Stimulated activated CD4-positive, alpha-beta T cell treated with anti-CD3 and anti-CD28 coated beads, Interleukin-1b, Interleukin-23, amount 100 ng/mL, for 1 hour (primary cell): ENCODE measurements around the gene C3orf18.

Experiments
- DNase-seq, 2 donors: peaks; one replicate each; pipeline ENCODE4 v3.0.0-alpha.2; 2020; ENCODE audit warnings: low read depth in 2 of 2

Gene C3orf18

DNA sequence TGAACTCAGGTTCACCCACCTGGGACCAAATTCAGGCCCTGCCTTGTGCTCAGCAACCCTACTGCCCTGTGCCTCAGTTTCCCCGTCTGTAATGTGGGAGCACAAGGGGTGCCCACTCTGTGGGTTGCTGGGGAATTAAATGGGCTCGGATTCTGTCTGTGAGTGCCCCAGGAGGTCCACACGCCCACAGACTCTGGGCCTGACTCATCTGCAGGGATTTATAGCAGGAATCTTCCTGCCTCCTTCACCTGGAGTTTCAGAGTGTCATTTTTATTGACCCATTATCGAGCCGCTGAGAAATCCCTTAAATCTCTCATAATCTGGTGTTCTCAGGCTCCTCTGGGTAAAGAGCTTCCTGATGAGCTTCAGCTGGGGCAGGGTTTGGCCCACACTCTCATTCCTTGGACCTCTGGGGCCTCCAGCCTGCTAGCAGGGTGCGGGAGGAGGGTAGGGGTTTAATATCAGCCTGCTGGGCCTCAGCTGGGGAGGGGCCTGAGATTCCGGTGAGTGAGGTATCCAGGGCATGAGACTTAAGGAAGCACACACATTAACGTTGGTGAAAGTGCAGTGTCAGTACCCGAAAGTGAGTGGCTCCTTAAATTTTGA lies 16.4 kb downstream of the C3orf18 start:
- no peak for DNase-seq

DNA sequence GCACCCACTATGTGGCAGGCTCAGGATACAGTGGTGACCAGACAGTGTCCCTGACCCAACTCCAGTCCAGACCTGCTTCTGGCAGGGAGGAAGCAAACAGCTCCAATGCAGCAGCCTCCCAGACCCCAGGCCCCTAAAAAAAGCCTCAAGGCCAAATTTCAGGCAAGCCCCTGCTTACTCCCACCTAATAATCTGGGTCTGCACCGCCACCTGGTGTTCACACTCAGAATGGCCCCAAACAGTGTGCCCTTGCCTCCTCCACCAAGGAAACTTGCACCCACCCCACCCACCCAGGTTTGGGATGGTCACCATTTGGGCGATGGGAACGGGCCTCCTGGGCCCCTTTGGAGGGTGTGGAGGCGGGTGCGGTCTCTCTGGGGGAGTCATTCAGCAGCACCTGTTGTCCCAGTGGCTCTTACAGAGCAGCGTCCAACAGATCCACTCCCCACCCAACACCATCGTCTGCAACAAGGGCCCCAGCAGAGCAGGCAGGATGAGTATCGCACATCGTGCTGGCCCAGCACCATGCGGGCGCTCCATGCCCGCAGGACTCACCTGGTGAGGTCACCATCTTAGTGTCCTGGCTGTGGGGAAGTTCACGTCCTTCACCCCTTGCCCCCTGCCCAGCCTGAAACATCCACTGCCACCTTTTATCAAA lies 17.3 kb downstream of the C3orf18 start:
- DNase-seq, result peak; percentile 26 to 49

DNA sequence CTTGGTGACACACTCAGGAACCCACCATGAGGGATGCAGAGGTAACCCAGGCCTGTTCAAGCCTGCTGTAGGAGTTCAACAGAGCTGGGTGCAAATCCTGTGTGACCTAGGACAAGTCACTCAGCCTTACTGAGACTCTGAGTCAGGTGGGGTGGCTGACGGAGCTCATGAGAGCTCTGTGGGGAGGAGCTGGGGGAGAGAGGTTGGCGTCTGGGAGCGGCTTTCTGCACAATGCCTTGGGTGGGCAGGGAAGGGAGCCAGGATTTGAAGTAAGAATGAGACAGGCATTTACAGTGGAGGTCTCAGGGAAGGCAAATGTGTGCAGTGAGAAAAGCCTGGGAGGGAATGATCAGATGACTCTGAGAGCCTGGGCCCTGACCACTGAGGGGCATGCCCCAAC lies 18.3 kb downstream of the C3orf18 start:
- no peak for DNase-seq

DNA sequence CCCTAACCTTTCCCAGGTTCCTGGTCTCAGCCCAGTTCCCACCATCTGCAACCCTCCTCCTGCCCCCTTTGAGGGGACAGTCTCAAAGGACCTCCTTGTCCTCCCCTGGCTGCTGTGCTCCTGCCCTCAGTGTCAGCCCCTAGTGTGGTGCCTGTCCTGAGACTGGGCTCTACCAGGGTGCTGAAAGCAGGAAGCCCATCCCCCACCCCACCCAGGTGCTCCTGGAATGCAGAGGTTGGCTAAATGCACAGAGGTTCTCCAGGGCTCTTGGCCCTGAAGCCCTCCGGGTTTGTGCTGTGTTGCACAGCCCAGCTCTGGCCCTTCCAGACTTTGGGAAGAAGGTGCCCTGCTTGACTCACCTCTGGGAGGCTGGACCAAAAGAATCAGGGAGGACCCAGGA lies 21.8 kb downstream of the C3orf18 start:
- no peak for DNase-seq

DNA sequence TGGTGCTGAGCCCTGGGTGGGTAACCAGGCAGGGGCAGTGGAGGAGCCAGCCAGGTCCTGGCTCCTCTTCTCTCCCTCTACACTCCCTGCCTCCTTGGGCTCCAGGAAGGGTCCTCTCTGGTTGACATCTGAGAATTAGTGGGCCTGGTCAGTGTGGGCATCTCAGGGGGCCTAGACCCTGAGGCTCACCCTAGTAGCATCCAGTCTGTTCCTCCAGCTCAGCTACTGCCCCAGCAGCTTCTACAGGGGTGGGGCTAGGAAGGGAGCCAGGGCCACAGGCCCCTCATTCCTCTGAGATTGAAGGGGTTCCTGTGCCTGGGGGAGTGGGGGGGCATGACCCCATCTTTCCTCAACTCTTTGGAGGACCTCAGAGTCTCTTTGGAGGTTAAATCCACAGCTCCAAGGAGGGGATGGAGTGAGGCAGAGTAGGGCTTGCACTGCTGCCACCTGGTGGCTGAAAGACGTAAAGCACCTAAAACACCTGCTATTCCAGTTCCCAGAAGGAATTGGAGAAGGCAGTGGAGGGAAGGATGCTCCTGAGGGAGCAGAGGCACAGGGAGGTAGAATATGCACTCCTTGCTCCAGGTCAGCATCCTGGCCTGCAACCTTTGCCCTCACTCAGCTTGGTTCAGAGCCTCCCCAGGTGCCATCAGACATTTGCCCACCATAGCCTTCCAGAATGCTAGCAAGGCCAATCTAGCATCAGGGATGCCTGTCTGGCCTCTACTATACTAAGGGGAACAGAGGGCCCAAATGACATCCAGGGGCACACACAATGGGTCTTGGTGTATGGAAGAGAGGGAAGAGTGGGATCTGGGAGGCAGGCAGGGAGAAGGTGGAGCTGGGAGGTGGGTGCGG lies 25.1 kb downstream of the C3orf18 start:
- peak in 1 of 2 donors; percentile 34 for DNase-seq

DNA sequence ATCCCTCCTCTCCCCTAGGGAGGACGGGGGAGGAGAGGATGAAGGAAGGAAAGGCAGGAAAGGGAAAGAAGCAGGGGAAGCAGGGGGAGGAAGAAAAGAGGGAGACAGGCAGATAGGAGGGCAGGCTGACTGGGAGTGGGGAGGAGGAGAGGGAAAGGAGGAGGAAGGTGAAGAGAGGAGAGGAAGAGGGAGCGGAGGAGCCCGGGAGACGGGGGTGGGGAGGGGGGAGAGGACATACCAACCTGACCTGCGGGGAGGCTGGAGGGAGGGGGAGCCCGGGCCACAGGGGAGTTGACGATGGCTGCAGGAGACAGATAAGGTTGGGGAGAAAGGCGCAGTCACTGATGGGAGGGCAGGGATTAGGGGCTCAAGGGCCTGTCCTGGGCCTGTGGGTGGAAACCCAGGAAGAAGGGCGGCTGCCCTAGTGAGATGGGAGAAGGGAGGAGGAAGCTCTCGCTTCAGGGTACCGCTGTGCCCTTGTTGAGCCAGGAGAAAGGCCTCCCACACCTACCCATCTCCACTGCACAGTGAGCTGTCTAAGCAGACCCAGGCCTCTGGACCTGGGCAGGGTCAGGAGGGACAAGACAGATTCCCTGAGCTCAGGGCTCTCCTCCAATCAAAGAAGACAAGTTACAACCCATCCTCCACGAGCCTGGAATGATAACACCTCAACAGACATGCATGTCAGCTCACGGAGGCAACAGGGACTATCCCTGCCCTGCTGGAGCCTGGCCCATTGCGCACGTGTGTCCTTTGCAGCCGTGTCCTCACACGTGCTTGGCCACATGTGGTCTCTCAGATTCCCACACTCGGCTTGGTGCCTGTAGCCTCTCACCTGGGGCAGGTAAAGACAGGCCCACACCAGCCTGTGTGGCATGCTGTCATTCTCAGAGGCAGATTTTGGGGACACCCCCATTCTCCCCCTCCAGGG lies 27.9 kb downstream of the C3orf18 start:
- DNase-seq, result no peak

DNA sequence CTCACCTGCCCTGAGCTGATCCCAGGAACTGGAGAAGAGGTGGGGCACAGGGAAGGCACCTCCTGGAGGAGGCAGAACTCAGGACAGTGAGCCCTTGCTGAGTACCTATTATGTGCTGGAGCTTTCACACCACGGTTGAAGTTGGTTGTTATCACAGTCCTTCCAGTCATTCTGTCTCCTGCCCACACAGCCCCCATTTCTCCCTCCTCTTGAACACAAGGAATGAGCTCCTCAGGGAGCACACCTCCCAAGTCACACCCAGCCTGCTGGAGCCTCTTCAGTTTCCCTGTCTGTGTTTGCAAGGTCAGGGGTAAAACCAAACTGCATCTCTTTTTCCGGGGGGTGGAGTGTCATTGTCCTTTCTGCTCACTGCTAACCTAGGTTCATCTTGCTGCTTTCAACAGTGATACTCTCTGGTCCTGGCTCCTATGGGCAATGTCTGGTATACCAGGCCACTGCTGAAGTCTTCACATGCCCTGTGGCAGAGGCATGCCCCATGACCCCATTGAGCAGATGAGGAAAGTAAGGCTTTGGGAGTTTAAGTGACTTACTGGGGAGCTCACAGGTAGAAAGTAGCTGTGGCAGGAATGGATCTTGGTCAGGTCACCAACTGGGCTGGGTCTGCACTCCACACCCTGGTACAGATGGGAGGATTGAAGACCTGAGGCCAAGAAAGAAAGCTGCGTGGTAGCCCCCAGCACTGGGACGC lies 30.0 kb downstream of the C3orf18 start:
- DNase-seq, result no peak

DNA sequence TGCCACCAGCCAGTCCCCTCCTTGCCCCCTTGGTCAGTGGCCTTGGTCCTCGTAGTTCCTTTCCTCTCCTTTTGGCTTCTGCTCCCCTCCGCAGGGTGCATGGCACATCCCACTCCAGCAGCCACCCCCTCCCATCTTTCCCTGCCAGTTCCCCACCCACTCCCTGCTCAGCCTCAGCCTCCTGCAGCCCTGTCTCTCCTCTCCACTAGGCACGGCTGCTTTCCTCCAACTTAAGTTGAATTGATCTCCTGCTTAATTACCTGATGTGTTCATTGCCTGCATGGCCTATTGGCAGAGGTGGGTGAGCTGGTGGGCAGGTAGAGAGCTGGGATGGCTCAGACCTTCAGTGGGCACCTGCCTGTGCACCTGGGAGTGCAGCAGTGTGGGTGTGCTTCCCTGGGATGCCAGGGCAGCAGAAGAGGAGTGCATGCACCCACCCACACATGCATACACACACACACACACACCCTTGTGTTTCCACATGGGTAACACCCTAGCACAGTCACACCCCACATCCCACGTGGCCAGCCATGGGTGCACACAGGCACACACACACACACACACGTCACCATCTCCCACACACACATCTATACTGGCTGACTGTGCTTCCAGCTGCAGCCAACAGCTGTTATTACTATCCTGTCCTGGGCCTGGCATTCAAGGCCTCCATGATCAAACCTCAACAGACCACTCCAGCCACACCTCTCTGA lies 30.9 kb downstream of the C3orf18 start:
- no peak for DNase-seq

DNA sequence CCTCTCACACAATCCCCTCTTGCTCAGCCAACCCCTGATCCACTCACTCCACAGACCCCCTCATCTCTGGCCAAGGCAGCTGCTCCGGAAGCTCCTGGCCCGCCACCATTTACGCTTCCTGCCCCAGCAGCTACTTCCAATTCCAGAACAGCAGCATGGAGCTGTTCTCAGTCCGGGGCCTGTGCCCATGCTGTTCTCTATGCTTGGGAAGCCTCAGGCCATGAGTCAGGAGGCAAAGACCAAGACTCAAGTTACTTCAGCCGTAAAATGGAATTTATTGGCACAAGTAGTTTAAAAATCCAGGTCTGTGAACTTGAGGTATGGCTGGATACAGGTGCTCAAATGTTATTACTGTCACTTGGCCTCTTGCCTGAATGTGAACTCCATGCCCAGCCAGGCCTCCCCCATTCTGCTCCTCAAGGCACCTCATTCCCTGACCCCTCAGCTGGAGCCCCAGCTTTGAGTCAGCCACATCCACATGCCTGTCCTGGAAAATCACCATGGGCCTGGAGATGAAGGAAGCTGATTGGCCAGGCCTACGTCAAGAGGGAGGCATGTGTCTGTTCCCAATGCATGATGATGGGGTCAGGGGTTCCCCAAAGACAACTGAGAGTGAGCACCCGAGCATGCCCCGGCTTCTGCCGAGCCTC lies 32.7 kb downstream of the C3orf18 start:
- DNase-seq, result no peak

DNA sequence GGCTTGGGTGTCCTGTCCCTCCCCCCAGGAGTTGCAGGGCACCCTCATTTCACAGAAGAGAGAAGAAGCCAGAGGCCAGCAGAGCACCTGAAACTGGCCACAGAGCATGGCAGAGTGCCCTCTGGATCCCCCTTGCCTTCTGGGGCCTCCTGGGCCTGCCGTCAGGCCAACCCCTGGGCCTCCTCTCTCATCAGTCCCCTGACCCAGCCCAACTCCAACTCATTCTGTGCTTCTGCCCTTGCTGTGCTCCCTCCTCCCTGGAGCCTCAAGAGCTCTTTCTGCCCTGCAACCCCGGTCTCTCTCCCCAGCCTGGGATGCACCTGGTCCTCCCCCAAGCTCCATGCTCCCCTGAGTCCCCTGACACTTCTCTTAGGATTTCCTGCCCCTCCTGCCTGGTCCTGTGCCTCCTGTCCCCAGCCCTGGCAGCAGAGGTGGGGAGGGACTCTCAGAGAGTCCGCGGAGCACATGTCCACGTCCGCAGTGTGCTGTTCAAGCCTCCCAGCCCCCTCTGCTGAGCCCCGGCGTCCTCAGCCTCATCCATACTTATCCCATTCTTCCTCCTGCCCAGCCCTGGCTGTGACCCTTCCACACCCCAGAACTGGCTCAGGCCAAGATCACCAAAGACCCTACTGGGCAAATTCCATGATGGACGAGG lies 33.6 kb downstream of the C3orf18 start:
- DNase-seq, result no peak

DNA sequence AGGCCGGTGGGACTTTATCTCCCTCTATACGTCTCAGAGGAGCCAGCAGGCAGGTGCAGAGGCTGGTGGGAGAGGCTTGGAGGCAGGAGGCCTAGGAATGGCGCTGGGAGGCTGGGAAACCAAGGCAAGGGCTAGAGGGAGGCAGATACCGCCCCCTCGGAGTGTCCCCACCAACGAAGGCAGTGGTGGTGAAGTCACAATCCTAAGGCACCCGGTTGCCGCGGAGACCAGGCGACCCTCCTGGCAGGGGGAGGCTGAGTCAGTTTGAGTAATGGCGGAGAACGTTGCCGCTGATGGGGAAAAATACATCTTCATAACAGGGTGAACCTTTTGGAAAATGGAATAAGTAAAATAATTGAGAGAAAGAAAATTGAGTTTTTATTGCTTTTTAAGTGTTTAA lies 34.2 kb downstream of the C3orf18 start:
- no peak for DNase-seq

DNA sequence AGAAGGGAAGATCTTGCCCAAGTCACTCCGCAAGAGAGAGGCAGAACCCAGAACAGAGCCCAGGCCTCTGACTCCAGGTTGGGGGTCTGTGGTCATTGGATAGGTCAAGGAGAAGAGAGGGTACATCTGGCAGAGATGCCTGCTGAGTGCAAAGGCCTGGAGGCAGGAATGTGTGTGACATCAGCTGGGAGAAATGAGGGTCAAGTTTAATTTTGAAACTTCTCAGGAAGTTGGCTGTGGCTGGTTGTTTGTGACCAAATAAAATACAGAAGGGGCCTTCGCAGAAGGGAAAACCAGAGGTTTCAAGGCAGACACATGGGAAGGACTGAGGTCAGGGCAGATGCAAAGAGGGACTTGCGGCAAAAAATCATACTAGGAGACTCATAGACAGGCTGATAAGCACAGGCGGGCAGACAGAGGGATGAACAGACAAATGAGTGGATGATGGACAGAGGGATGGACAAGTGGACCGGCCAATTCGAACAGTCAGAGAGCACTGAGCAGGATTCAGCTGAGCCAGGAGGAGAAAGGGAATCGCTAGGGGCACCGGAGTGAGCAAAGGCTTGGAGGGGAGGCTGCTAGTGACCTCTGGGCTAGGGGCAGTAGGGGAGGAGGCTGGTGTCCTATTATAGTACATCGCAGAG lies 35.4 kb downstream of the C3orf18 start:
- no peak for DNase-seq

DNA sequence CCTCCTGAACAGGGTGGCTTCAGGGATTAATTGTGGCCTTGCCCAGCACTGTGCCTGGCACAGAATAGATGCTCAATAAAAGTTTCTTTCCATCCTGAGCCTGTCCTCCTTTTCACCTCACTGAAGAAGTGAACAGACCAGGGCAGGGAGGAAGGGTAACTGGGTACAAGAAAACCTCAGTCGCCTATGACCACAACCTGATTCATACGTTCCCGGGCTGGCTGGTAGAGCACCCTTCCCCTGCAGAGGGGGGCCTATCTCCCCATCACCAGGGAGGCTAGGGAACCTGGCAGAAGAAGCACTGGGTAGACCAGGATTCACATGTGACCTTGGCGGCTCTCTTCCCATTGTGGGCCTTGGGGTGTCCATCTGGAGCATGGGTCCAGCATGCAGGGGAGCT lies 36.3 kb downstream of the C3orf18 start:
- DNase-seq, result no peak

DNA sequence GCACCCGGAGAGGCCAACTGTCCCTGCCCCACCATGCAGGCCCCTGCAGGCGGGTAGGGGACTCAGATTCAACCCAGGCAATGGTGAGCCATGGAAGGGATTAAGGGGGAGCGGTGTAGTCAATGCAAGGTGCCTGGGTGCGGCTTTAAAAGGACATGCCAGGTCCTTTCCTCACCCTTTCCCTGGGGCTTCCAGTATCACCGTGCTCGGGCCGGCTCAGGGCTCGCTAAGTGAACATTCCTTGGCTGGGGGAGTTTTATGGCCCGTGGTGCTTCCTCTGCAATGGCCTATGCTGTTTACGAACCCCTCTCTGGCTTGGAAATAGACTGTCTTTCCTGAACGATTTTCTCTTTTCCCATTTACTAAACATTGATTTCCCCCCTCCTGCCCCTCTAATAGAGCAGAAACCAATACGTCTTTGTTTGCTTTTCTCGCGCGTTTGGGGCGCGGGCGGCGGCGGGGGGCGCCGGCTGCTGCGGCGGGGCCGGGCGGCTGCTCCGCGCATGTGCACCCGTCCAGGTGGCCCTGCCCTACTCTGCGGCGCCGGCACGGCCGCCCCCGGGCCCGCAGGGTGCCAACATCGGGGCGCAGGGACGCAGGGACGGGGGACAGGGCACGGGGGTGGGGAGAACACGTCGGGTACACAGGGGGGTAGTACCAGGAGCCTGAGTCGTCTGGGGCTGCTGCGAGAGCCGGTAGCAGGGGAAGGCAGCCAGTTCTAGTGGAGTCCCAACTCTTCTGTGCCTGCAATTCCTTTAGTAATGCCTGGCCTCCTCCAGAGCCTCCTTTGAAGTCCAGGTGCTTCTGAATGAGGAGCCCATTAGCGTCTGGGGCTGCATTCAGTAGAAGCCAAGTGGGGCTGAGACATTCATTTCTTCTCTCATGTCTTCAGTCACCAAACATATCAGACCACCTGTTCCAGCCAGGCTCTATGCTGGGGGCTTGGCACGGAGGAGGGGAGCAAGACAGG lies 37.3 kb downstream of the C3orf18 start:
- no peak for DNase-seq

DNA sequence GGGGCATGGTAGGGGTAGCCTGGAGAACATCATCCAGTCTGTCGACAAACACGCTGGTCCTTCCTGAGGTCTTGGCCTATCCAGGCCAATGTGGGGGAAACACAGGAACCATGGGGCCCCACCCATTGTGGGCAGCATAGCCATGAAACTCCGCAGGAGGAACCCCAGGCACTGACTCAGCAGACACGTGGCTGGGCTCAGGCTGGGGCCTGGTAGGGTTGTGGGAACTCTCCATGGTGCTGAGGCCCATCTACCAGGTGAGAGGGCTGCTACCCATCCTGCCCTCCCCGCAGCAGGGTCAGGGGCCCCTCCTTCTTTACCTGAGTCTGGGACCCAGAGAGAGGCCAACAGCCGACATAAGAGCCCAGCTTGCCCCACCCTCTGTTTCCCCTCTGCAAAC lies 41.6 kb downstream of the C3orf18 start:
- DNase-seq, result peak in 1 of 2 donors; percentile 28

DNA sequence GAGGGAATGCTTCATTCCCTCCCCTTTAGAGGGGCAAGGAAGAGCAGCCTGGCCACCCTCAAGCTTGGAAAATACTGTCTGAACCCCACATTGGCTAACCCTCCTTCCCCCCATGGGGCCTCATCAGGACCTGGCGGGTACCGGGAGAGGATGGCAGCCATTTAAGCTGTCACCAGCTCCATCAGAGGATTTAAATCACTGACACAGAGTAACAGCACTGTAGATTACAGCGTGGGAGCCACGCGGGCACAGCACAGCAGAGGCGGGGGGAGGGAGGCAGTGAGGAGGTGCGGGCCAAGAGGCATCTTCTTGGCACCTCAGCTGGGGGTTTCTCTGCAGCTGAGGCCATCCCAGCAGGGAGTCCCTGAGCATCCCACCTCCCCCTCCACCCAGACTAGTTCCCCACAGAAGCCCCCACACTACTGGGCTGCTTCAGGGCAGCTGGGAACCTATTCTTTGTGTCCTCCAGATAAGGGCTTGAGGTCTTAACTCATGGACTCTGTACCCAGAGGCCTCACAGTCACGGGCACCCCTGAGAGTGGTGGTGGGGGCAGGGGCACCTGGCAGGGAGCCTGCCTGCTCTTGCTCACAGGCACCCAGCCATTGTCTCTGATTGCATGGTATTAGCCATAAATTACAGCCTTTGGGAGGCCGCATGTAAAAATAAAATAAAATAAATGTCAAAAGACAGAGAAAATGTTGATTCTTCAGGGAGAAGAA lies 42.2 kb downstream of the C3orf18 start:
- DNase-seq, result no peak

DNA sequence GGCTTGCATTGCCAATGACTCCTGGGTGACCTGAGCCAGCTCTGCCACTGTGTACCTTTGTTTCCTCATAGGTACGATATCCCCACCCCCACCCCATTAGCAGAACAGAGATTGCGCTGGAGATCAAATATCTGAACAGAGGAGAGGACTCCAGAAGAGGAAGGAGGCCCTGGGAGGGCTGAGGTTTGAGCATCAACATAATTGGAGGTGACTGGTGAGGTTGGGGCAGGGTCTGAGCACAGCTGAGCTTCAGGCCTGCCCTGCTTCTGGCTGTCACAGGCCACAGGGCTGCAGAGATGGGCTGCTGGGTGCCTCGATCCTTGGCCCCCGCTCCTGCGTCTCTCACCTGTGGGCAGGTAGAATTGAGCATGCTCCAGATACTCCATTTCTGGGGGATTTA lies 42.8 kb downstream of the C3orf18 start:
- DNase-seq, result no peak
